ENCODE results near the gene VAMP2.

DNA sequence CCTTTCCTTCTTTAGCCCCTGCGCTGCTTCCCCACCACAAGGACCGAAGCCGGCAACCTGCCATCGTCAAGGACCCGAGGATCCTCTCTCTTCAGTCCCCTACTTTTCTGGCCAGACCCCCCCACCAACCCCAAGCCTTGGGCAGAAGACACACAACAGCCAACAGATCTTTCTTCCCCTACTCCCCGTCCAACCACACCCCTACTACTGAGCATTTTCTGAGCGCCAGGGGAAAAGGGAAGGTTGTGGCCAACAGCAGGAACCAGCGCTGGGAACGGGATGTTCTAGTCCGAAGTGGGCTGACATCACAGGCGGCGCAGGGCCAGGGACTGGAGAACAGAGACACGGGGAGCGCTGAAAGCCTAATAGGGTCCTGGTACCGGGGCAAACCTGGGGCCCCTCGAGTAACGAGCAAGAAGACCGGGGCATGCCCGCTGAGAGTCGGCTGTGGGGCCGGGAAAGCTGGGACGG, 11.1 kb downstream of the VAMP2 start:
- TF ChIP-seq, protein P1, sequence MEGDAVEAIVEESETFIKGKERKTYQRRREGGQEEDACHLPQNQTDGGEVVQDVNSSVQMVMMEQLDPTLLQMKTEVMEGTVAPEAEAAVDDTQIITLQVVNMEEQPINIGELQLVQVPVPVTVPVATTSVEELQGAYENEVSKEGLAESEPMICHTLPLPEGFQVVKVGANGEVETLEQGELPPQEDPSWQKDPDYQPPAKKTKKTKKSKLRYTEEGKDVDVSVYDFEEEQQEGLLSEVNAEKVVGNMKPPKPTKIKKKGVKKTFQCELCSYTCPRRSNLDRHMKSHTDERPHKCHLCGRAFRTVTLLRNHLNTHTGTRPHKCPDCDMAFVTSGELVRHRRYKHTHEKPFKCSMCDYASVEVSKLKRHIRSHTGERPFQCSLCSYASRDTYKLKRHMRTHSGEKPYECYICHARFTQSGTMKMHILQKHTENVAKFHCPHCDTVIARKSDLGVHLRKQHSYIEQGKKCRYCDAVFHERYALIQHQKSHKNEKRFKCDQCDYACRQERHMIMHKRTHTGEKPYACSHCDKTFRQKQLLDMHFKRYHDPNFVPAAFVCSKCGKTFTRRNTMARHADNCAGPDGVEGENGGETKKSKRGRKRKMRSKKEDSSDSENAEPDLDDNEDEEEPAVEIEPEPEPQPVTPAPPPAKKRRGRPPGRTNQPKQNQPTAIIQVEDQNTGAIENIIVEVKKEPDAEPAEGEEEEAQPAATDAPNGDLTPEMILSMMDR (IDR thresholded peaks at IDR 0.05) = no peak
- TF ChIP-seq ZFX (IDR thresholded peaks at IDR 0.05; ENCODE audit: borderline replicate concordance) = no peak

All from 22Rv1 (cell line).